HUES48 (cell line): ENCODE data around the gene HPD.
A peak's percentile ranks its signal among the peaks of the same experiment; 100 is the strongest.

ENCODE experiments used
- H3K27ac ChIP-seq: one replicate; pipeline ENCODE4 v1.7.0; 2013; ENCODE audit warnings: low read depth, low read length, inconsistent platforms
- H3K27me3 ChIP-seq: 2 replicates; pipeline ENCODE4 v1.6.1; 2013; ENCODE audit warnings: mild to moderate bottlenecking, low read length; ENCODE audit not compliant: control insufficient read depth, insufficient read depth
- H3K36me3 ChIP-seq: 2 replicates; pipeline ENCODE4 v1.6.1; 2013; ENCODE audit warnings: low read length; ENCODE audit not compliant: control insufficient read depth, insufficient read depth
- H3K4me1 ChIP-seq: 2 replicates; pipeline ENCODE4 v1.6.1; 2013; ENCODE audit warnings: mild to moderate bottlenecking, low read length; ENCODE audit not compliant: control insufficient read depth, insufficient read depth
- H3K4me3 ChIP-seq: 2 replicates; pipeline ENCODE4 v1.5.1; 2013; ENCODE audit warnings: mild to moderate bottlenecking, low read depth, low read length
- H3K9ac ChIP-seq: 2 replicates; pipeline ENCODE4 v1.6.1; 2013; ENCODE audit warnings: mild to moderate bottlenecking, low read depth, low read length, moderate library complexity
- H3K9me3 ChIP-seq: 2 replicates; pipeline ENCODE4 v1.6.1; 2013; ENCODE audit warnings: low read length; ENCODE audit not compliant: control insufficient read depth, insufficient read depth

HPD gene

DNA sequence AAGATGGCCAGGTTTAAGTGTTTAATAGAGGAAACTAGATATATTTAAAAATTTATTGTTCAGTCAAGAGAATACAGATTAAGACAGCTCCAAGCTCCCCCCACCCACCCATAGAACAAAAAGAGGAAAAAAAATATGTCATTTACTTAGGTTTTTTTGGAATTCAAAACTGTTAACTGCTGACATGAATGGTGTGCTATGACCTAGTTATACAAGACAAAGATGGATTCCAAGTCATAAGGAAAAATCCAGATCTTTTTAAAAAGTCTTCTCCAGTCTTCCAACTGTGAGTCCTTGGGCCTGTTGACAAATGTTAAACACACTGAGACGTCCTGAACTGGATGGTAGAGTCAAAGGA is 56.2 kb downstream of the HPD start:
- Histone ChIP-seq H3K27ac (peak overlapping the region; percentile 100), H3K9ac (peak overlapping the region; percentile 98), H3K27me3 (no peaks in the 10 kb centered on the region), H3K4me3 (peak overlapping the region; percentile 86), H3K36me3 (peaks cover 24% of the 10 kb centered on the region), H3K9me3 (no peaks in the 10 kb centered on the region), H3K4me1 (peaks cover 37% of the 10 kb centered on the region)

DNA sequence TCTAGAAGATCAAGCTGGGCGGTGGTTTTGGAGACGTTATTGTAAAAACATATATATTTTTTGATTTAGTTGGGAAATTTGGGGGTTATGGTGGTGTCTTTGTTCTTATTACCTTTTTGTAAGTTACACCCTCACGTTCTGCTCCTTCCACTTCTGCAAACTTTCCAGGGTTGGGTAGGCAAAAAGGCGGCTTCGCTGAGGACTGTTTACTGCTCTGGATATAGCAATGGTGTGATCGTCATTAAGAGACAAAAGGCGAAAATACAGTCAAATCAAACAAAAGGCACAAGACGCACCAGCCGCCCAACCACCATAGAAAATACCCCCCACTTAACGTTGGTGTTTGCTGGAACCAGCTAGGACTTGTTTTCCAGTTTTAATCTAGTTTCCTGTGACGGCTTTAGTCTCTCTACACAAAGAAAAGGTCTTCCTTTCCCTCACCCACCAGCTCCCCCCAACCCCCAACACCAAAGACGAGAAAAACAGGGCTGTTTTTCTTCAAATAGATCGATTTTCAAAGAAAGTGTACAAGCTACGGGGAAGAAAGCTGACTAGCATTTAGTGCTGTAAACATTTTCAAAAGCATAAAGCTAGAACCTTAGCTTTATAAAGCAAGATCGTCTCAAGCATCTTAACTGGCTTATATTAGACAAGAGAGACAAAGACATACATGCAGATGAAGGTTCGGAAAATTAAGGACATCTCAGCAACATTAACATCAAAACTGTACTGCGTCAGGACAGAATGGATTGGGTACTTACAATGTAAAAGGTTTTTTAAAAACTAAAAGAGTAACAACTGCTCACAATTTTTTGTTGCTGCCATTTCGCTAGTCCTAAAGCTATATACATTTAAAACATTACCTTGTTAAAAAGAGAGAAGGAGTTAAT is 56.8 kb downstream of the HPD start:
- peaks cover 18% of the 10 kb centered on the region for H3K36me3 ChIP-seq
- H3K27me3 ChIP-seq: no peaks in the 10 kb centered on the region
- H3K9me3 ChIP-seq: no peaks in the 10 kb centered on the region
- peak overlapping the region; percentile 98 for H3K9ac ChIP-seq
- H3K4me1 ChIP-seq: peaks cover 37% of the 10 kb centered on the region
- H3K27ac ChIP-seq: peak overlapping the region; percentile 100
- H3K4me3 ChIP-seq: peak overlapping the region; percentile 86

DNA sequence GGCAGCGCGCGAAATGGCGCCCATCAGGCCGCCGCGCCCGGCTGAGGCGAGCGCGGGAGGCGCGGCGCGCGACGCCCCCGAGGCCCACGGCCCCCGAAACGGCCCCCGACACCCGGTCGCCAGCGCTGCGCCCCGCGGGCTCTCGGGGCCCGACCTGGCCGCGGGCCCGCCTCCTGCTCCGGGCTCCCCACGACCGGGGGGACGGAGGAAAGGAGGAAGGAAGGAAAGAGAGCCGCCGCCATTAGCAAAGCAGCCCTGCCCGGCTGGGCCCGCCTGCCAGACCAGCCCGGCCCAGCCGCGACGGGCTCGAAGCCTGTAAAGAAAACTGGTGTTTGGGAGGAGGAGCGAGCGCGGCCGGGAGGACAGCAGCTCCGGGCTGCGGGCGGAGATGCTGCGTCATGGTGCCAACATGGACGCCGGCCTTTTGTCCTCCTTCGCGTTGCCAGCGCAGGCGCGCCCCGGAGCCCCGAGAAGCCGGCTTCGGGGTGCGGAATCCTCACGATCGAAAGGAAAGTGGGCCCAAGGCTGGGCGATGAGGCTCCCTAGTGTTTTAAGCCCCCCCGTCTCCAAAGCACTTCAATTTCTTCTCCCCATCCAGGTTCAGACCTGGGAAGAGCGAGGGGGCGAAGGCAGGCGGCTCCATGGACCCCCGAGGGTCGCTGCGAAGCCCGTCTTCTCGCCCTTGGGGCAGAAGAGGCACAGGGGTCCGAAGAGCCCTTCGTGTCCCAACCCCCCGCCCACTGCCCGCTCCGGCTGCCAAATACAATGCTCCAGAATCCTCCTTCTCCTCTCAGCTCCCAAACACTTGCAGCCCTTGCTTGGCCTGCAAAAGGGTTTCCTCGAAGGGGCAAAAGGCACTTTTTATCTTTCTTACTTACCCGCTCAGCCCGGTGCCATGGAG is 57.7 kb downstream of the HPD start:
- peak overlapping the region; percentile 98 for H3K9ac ChIP-seq
- no peaks in the 10 kb centered on the region for H3K9me3 ChIP-seq
- H3K4me3 ChIP-seq: peak overlapping the region; percentile 86
- peaks cover 22% of the 10 kb centered on the region for H3K36me3 ChIP-seq
- H3K27me3 ChIP-seq: no peaks in the 10 kb centered on the region
- H3K4me1 ChIP-seq: peaks cover 29% of the 10 kb centered on the region
- H3K27ac ChIP-seq: peak overlapping the region; percentile 100

DNA sequence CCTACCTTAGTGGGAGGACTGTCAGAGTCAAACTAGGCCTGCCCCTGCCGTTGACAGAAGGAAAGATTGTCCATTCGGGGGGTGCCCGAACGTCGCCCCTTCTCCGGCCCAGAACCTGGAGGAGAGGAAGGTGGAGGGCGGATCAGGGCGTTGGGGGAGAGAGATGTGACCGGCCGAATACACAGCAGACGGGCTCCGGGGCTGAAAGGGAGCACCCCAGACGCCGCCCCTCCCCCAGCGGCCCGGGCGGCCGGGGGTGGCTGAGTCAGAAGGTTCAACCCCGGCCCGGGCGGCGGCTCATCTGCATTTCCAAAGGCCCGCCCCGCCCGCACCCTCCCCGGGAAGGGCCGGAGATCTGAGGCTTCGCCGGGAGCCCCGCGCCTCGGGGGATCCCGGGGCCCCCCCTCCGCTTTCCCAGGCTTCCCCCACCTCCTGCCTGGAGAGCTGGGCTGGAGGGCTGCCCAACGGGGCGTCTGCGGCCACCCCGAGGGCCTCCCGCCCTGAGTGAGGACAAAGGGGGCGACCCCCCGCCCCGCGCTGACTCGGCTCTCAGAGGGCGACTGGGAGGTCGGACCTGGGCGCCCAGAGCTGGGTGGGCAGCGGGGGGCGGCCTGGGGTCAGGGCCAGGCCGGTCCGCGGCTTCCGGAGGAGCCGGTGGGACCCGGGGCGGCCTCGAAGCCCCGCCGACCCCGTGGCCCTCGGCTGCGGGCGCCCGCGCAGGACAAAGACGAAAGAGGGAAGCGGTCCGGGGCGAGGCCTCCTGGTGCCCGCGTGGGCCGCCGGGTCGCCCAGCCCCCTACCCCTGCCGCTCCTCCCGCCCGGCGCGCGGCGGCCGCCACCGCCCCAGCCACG is 58.6 kb downstream of the HPD start:
- no peaks in the 10 kb centered on the region for H3K9me3 ChIP-seq
- H3K27ac ChIP-seq: peak overlapping the region; percentile 100
- peak overlapping the region; percentile 86 for H3K4me3 ChIP-seq
- peak overlapping the region; percentile 98 for H3K9ac ChIP-seq
- H3K36me3 ChIP-seq: peaks cover 24% of the 10 kb centered on the region
- no peaks in the 10 kb centered on the region for H3K27me3 ChIP-seq
- H3K4me1 ChIP-seq: peaks cover 28% of the 10 kb centered on the region

DNA sequence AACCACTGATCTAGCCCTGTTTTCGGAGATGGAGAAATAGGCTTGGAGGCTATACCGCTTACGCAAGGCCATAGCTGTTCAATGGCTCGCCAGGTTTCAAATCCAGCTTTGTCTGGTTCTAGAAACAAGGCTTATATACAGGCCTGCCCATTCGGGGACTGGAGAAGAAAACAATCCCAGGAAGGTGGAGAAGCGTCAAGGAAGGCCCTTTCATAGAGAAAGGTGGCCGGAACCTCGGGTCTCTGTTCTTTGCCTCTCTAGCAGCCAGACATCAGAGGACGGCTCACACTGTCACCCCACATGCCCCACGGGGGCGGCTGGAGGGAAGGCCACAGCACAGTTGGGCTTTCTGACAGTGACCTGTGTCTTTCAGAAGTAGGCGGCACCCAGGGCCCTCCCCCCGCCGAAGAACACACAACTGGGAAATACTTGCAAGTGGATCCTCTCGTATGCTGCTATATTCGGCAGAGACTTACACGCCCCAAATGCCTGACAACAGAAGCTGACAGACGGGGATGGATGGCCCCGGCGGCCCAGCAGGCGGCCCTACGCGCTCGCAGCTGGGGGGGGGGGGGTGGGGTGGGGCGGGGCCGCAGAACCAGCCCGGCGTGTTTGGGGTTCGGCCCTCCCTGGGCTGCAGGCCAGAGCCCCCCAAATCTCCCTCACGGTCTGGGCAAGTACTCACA is 59.4 kb downstream of the HPD start:
- Histone ChIP-seq H3K9ac (peak overlapping the region; percentile 74), H3K36me3 (peaks cover 24% of the 10 kb centered on the region), H3K9me3 (no peaks in the 10 kb centered on the region), H3K27ac (peak overlapping the region; percentile 100), H3K4me1 (peaks cover 34% of the 10 kb centered on the region), H3K4me3 (peak overlapping the region; percentile 86), H3K27me3 (no peaks in the 10 kb centered on the region)

DNA sequence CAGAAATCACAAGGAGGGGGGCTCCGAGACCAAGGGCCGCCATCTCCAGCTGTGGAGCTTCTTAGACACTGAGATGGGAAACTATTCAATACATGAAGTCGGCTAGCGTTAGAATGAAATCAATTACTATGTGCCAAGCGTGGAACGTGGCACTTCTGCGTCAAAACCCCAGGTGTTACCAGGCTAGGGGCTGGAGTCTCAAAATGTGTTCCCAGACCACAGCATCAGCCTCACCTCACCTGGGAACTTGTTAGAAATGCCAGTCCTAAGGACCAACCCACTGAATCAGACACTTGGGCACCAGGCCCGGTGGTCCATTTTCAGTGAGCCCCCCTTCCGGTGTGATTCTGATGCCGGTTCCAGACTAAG is 59.9 kb downstream of the HPD start:
- no peak overlapping the region; the same call in 1 of the 2 replicates for H3K9ac ChIP-seq
- H3K4me1 ChIP-seq: peaks cover 35% of the 10 kb centered on the region
- peak overlapping the region; percentile 47 for H3K4me3 ChIP-seq
- no peaks in the 10 kb centered on the region for H3K9me3 ChIP-seq
- H3K27ac ChIP-seq: peak overlapping the region; percentile 100
- H3K36me3 ChIP-seq: peaks cover 24% of the 10 kb centered on the region
- no peaks in the 10 kb centered on the region for H3K27me3 ChIP-seq

DNA sequence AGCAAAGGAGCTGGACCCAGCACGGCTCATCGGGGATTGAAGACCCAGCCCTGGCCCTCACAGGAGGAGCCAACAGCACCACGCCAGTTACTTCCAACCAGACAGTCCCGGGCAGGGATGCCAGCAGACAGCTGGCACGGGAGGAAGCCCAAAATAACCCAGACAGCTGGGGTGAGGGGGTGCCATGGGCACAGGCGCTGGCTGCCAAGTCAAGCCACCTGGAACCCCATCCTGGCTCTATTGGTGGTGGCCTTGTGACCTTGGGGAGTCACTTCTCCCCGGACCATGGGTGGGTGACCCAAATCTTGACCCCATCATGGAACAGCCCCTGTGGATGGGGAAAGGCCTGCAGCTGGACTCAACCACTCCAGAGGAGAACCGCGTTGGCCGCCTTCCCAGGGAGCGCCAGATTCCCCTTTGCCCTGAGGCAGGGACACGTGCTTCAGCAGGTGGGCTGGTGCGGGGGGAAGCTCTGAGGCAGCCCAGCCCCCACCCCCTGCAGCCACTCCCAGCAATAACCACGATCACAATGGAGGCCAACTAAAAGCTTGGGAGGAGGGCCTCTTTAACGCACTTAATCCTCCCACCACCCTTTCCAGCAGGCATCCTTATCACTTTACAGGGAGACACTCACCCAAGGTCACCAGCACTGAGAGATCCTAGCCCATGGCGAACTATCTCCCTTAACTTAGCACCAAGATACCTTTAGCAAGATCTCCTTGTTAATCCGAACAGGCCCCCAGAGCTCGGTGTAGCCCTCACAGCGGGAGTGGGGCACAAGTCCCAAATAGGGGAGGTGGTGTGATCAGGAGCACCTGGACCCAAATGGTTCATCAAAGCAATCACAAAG is 60.5 kb downstream of the HPD start:
- Histone ChIP-seq H3K27ac (peak overlapping the region; percentile 100), H3K9ac (no peak overlapping the region; the same call in 1 of the 2 replicates), H3K9me3 (no peaks in the 10 kb centered on the region), H3K27me3 (no peaks in the 10 kb centered on the region), H3K36me3 (peaks cover 24% of the 10 kb centered on the region), H3K4me1 (peaks cover 35% of the 10 kb centered on the region), H3K4me3 (peak overlapping the region; percentile 47)

DNA sequence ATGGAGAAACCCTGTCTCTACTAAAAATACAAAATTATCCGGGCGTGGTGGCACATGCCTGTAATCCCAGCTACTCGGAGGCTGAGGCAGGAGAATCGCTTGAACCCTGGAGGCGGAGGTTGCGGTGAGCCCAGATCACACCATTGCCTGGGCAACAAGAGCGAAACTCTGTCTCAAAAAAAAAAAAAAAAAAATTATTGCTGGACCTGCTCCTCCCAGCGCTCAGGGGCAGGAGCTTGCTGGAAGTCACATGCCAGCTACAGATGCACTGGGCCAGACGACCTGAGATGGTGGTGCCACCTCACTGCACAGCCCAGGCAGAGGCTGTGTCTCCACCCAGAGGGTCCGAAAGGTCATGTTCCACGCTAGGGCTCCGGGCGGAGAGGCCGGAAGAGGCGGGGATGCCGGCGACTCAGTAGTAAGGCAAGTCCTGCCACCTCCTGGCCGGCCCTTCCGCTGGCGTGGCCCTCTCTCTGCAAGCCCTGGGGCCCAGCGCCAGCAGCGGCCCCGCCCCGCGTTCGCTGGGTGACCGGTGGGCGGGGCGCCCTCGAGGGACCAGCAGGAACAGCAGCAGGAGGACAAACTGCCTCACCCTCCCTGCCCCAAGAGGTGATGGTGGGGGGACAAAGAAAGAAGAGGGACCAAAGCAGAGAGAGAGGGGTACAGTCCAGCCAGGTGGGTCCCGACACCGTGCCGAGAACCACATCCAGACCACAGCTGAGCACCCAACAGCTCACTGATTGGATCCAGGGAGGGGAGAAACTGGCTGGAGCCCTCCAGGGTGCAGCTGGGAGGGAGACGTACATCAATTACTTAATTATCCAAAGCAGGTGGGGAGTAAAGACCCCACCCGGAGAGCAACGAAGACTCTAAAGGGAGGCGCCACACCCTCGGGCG is 61.6 kb downstream of the HPD start:
- Histone ChIP-seq H3K9me3 (no peaks in the 10 kb centered on the region), H3K4me1 (peaks cover 40% of the 10 kb centered on the region), H3K36me3 (peaks cover 24% of the 10 kb centered on the region), H3K27me3 (no peaks in the 10 kb centered on the region), H3K27ac (peak overlapping the region; percentile 25), H3K9ac (no peak overlapping the region), H3K4me3 (peak overlapping the region; percentile 4; the same call in 1 of the 2 replicates)
